Measurements from ENCODE around the gene SCIN. TPM values are rescaled to one million over a fixed set of nuclear protein-coding genes. Genes with fewer than 3 reads are reported as not detected.

The SCIN gene
- total RNA-seq, 1 donor from 2014 or later: 0.65 TPM

DNA sequence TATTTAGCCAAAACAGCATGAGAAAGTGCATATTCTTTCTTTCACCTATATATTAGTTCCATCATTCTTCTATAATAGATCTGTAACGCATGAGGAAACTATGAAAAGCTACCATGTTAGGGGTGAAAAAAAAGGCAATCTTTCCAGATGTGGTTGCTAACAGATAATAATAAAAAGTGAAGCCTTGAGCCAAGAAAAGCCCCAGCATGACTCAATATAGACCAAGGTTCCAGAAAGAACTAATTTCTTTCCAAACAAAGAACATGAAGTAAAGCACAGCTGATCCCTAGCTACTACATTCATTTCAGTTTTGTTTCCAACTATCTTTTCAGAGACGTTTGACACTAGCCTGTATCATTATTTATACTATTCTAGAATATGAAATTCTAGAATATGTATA, 133.4 kb downstream of the SCIN start:
- DNase-seq (ENCODE audit: low spot score): no peak

DNA sequence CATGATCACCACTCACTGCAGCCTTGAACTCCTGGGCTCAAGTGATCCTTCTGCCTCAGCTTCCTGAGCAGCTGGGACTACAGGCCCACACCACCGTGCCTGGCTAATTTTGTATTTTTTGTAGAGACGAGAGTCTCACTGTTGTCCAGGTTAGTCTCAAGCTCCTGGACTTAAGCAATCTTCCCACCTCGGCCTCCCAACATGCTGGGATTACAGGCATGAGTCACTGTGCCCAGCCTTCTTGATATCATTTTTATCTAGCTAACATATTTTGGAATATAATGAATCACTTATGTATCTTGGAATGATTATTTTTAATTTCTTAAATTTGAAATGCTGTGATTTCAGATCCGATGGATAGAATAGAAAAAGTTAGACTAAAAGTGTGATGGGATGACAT, 135.4 kb downstream of the SCIN start:
- TF ChIP-seq, protein P1, sequence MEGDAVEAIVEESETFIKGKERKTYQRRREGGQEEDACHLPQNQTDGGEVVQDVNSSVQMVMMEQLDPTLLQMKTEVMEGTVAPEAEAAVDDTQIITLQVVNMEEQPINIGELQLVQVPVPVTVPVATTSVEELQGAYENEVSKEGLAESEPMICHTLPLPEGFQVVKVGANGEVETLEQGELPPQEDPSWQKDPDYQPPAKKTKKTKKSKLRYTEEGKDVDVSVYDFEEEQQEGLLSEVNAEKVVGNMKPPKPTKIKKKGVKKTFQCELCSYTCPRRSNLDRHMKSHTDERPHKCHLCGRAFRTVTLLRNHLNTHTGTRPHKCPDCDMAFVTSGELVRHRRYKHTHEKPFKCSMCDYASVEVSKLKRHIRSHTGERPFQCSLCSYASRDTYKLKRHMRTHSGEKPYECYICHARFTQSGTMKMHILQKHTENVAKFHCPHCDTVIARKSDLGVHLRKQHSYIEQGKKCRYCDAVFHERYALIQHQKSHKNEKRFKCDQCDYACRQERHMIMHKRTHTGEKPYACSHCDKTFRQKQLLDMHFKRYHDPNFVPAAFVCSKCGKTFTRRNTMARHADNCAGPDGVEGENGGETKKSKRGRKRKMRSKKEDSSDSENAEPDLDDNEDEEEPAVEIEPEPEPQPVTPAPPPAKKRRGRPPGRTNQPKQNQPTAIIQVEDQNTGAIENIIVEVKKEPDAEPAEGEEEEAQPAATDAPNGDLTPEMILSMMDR (IDR thresholded peaks at IDR 0.05): no peak
- Mint-ChIP-seq H3K27ac (ENCODE audit: unreplicated experiment) (no peak overlapping the region), H3K9me3 (ENCODE audit: low read depth) (peaks cover 13% of the 10 kb centered on the region), H3K4me1 (ENCODE audit: low read depth) (peaks cover 20% of the 10 kb centered on the region), H3K36me3 (ENCODE audit: low read depth) (peaks cover 5% of the 10 kb centered on the region), H3K4me3 (ENCODE audit: unreplicated experiment) (no peak overlapping the region), H3K27me3 (ENCODE audit: low read depth) (no peaks in the 10 kb centered on the region)
- DNase-seq (ENCODE audit: low spot score): no peak

More for the DNA sequence above, 133.4 kb downstream of the SCIN start:
- no peak overlapping the region for H3K27ac Mint-ChIP-seq (ENCODE audit: unreplicated experiment)
- peaks cover 20% of the 10 kb centered on the region for H3K4me1 Mint-ChIP-seq (ENCODE audit: low read depth)
- no peaks in the 10 kb centered on the region for H3K27me3 Mint-ChIP-seq (ENCODE audit: low read depth)
- H3K36me3 Mint-ChIP-seq (ENCODE audit: low read depth): peaks cover 5% of the 10 kb centered on the region
- TF ChIP-seq, protein P1 (IDR thresholded peaks at IDR 0.05): no peak
- H3K4me3 Mint-ChIP-seq (ENCODE audit: unreplicated experiment): no peak overlapping the region
- H3K9me3 Mint-ChIP-seq (ENCODE audit: low read depth): peaks cover 17% of the 10 kb centered on the region

DNA sequence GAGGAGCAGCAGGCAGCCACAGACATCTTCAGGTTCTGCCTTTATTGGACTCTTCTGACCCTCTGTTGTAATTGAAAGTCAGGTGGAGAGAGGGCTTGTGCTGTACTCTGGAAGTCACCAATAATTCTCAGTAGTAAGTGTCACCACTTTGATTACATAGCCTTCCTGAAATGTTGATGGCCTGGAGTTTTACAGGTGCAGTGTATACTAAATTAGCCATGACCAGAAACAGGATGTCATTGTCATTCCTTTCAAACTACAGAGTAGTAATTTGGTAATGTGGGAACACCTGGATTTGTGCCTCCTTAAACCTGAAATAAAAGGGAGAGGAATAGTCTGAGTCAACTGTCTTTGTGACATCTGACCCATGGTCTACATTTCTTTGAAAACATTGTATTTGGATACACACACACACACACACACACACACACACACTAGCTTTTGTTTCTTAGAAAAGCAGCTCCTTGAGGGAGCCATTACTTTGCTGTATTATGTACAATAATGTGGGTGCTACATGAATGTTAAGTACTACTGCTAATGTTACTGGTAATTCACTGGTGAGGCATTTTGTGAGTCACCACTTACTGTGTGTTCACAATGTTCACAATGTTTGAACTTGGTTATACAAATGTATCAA, 136.5 kb downstream of the SCIN start:
- no peak for DNase-seq (ENCODE audit: low spot score)
- Mint-ChIP-seq H3K4me3 (ENCODE audit: unreplicated experiment) (no peak overlapping the region), H3K27me3 (ENCODE audit: low read depth) (no peaks in the 10 kb centered on the region), H3K36me3 (ENCODE audit: low read depth) (no peaks in the 10 kb centered on the region), H3K4me1 (ENCODE audit: low read depth) (peaks cover 20% of the 10 kb centered on the region), H3K27ac (ENCODE audit: unreplicated experiment) (no peak overlapping the region), H3K9me3 (ENCODE audit: low read depth) (peaks cover 2% of the 10 kb centered on the region)
- TF ChIP-seq, protein P1 (IDR thresholded peaks at IDR 0.05): no peak

DNA sequence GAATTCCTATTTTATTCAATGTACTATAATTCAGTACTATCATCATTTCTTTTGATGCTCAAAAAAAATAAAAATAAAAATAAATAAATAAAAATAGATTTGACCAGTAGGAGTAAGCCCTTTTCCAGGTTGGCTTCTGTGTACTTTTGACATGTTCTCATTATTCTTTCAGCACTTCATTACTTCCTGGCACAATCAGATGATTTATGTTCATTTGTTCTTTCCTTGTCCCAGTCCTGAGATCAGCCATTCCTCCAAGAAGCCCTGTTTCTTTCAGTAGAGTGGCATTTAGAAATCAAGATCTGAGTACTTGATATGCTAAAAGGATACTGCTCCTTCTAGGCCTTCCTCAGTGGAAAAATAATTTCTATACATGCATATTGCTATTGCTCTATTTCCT, 137.8 kb downstream of the SCIN start:
- Mint-ChIP-seq H3K9me3 (ENCODE audit: low read depth) (no peaks in the 10 kb centered on the region), H3K36me3 (ENCODE audit: low read depth) (no peaks in the 10 kb centered on the region), H3K4me1 (ENCODE audit: low read depth) (peaks cover 20% of the 10 kb centered on the region), H3K4me3 (ENCODE audit: unreplicated experiment) (no peak overlapping the region), H3K27ac (ENCODE audit: unreplicated experiment) (no peak overlapping the region), H3K27me3 (ENCODE audit: low read depth) (no peaks in the 10 kb centered on the region)
- no peak for DNase-seq (ENCODE audit: low spot score)
- TF ChIP-seq, protein P1 (IDR thresholded peaks at IDR 0.05): no peak

Other genes with a start within 250 kb of the SCIN start
- gene VWDE, start 166.9 kb upstream of the SCIN start, total RNA-seq: not detected in 3 replicates
- gene ARL4A, start 116.9 kb downstream of the SCIN start, total RNA-seq: 12.7 to 15.3 TPM (median 14.9 TPM) in 3 replicates